H1 (cell line): Measurements from ENCODE around the gene MASP1. TPM values are rescaled to one million over a fixed set of nuclear protein-coding genes. Genes with fewer than 3 reads are reported as not detected.

Source experiments
- CHD1 ChIP-seq: IDR thresholded peaks from 2 replicates; pipeline ENCODE4 v1.6.1; 2012; ENCODE audit warnings: low read depth, low read length, improper control_type of control experiment
- NRF1 ChIP-seq: IDR thresholded peaks from 2 replicates; pipeline ENCODE4 v1.6.1; 2011; ENCODE audit warnings: mild to moderate bottlenecking, low read depth, low read length, improper control_type of control experiment
- polyA plus RNA-seq, 7 experiments: library from polyadenylated mRNA; depleted of rRNA in 3 of 7; stranded (reverse) in 5 of 7; unstranded in 2 of 7; fragments of >200 nt in 5 of 7; fragments of 200-250 nt in 2 of 7; gene quantifications; 1 replicate in 5 of 7; 2 replicates in 1 of 7; 4 replicates in 1 of 7; pipeline versions ENCODE4 v1.2.1 to v1.2.3, GENCODE V29; 2011 to 2013; ENCODE audit warnings: missing spikeins in 2 of 7, mixed read lengths in 2 of 7
- total RNA-seq: library from RNA; stranded (reverse); fragmentation: NEBNext Ultra II Directional; extraction: Animal tissue kit (Norgen Biotek cat#: 25700); gene quantifications from 2 replicates; pipeline ENCODE4 v1.2.1, GENCODE V29; 2021

Gene MASP1
- total and polyA plus RNA-seq, 2 of the 8 experiments (the other 6 are each of a cell fraction or from before 2014, with no cell fraction given) = 2.7 to 3.5 TPM

- TF ChIP-seq CHD1 = no peak
- TF ChIP-seq NRF1 = no peak
- TF ChIP-seq, all 59 proteins: peak for 0
These were observed 30.8 kb upstream of the MASP1 start (continued) for GRCh38 chr3:187322291-187322690.
